ENCODE results near the gene BTG4.

DNA sequence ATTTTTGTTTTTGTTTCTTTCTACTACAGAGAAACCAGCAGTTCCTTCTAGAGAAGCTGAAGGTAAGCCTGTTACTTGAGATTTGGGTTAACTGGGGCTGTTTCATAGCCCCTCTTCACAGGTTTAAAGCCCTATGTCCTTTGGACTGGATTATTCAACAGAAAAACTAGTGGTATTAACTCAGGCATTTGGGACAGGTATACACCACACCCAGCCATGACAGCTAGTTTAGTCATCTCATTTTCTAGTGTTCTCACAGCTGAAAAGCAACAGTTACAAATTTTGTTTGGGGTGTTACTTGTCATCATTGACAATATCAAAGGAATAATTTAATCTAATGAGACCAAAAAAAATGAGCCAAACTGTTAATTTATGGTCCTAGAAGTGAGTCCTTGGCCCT, 42.3 kb upstream of the BTG4 start:
- TF ChIP-seq, protein P1, sequence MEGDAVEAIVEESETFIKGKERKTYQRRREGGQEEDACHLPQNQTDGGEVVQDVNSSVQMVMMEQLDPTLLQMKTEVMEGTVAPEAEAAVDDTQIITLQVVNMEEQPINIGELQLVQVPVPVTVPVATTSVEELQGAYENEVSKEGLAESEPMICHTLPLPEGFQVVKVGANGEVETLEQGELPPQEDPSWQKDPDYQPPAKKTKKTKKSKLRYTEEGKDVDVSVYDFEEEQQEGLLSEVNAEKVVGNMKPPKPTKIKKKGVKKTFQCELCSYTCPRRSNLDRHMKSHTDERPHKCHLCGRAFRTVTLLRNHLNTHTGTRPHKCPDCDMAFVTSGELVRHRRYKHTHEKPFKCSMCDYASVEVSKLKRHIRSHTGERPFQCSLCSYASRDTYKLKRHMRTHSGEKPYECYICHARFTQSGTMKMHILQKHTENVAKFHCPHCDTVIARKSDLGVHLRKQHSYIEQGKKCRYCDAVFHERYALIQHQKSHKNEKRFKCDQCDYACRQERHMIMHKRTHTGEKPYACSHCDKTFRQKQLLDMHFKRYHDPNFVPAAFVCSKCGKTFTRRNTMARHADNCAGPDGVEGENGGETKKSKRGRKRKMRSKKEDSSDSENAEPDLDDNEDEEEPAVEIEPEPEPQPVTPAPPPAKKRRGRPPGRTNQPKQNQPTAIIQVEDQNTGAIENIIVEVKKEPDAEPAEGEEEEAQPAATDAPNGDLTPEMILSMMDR (conservative IDR thresholded peaks at IDR 0.05; ENCODE audit: low read depth in 2 of 2), result no peak
- TF ChIP-seq, protein P2, sequence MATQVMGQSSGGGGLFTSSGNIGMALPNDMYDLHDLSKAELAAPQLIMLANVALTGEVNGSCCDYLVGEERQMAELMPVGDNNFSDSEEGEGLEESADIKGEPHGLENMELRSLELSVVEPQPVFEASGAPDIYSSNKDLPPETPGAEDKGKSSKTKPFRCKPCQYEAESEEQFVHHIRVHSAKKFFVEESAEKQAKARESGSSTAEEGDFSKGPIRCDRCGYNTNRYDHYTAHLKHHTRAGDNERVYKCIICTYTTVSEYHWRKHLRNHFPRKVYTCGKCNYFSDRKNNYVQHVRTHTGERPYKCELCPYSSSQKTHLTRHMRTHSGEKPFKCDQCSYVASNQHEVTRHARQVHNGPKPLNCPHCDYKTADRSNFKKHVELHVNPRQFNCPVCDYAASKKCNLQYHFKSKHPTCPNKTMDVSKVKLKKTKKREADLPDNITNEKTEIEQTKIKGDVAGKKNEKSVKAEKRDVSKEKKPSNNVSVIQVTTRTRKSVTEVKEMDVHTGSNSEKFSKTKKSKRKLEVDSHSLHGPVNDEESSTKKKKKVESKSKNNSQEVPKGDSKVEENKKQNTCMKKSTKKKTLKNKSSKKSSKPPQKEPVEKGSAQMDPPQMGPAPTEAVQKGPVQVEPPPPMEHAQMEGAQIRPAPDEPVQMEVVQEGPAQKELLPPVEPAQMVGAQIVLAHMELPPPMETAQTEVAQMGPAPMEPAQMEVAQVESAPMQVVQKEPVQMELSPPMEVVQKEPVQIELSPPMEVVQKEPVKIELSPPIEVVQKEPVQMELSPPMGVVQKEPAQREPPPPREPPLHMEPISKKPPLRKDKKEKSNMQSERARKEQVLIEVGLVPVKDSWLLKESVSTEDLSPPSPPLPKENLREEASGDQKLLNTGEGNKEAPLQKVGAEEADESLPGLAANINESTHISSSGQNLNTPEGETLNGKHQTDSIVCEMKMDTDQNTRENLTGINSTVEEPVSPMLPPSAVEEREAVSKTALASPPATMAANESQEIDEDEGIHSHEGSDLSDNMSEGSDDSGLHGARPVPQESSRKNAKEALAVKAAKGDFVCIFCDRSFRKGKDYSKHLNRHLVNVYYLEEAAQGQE (IDR thresholded peaks at IDR 0.05; ENCODE audit: unreplicated experiment), result no peak
- no peak for TF ChIP-seq POLR2AphosphoS5 (IDR thresholded peaks at IDR 0.05; ENCODE audit: low read depth)

Measured in GM23338 (cell line).